Fibroblast of skin of abdomen (primary cell): ENCODE results near the gene BRWD1. TPM values are rescaled to one million over a fixed set of nuclear protein-coding genes. Genes with fewer than 3 reads are reported as not detected.

Source experiments
- DNase-seq: peaks from one replicate; pipeline ENCODE4 v3.0.0-alpha.2; 2013
- polyA plus RNA-seq, 2 experiments: library from polyadenylated mRNA; unstranded; fragments of 120-200 nt; gene quantifications; one replicate each; pipeline ENCODE4 v1.2.1, GENCODE V29; 2013; ENCODE audit not compliant: insufficient read length in 2 of 2

The BRWD1 gene
- 14.9 TPM for polyA plus RNA-seq (2013, experiment 1 of 2; ENCODE audit: insufficient read length)
- 14.3 TPM for polyA plus RNA-seq (2013, experiment 2 of 2; ENCODE audit: insufficient read length)

DNA sequence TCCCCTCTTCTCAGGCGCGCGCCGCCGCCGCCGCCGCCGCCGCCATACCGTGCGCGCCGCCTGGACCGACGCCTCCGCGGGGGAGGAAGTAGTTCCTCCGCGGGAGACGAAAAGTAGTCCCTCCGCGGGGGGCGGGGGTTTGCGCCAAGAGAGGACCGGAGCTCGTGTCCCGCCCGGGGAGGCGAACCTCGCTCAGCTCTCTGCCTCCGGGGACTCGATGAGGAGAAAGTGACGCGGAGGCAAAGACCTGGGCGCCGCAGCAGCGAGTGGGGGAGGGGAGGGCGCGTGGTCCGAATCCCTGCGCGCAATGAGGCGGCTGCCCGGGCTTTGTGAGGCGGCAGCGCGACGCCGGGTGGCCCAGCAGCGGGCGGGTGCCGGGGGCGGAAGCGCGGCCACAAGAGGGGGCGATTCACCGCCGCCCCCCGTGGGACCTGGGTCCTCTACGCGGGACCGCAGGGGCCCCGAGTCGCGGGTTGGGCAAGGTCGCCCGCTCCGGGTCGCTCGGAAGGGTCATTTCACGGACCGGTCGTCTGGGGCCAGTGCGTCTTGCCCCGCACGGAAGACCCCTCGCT lies at the start of gene BRWD1:
BRWD1 (minus strand) TSS at position 62 of the 572 bp plus-strand sequence. CDS start 141 bp downstream, outside the sequence.
- DNase-seq, result peak; percentile 90

DNA sequence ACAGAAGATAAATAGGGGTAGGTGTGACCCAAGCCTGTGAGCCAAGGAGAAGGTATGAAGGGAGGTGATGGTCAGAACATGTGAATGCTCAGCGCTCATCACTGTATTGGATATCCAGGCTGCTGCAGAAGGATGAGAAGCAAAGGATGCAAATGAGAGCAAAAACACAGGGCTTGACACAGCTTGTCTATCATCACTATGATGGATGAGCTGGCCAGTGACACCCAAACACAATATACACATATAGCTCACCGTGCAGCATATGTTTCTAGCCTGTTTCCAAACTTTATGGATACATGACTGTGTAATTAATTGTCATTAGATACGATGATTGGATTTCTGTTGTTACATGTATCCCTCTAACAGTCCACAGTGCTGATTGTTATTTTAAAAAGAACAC lies 49.3 kb upstream of the BRWD1 start:
- DNase-seq, result no peak

DNA sequence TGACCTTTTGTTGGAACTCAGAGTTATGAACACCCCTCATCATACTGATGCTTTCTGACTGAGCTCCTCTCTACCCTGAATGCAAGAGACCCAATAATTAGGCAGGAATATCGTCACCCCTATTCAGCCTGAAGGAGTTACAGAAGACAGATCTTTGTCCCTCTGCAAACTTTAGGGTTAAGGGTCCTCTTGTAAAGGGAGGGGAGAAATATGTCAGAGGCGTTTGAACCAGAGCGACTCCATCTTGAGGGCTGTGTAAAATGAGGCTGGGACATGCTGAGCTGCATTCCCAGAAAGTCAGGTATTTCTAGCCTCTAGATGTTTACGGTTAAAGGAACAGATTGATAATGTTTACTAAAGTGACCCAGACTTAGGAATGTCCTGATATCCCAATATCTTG lies 46.0 kb upstream of the BRWD1 start:
- no peak for DNase-seq

DNA sequence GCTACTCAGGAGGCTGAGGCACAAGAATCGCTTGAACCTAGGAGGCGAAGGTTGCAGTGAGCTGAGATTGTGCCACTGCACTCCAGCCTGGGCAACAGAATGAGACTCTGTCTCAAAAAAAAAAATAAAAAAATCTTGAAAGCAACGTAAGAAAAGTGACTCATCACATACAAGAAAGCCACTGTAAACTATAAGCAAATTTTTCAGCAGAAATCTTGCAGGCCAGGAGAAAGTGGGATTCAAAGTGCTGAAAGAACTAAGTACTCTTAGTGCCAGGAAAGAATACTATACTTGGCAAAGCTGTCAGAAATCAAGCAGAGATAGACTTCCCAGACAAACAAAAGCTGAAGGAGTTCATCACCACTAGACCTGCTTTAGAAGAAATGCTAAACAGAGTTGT lies 39.9 kb upstream of the BRWD1 start:
- no peak for DNase-seq

DNA sequence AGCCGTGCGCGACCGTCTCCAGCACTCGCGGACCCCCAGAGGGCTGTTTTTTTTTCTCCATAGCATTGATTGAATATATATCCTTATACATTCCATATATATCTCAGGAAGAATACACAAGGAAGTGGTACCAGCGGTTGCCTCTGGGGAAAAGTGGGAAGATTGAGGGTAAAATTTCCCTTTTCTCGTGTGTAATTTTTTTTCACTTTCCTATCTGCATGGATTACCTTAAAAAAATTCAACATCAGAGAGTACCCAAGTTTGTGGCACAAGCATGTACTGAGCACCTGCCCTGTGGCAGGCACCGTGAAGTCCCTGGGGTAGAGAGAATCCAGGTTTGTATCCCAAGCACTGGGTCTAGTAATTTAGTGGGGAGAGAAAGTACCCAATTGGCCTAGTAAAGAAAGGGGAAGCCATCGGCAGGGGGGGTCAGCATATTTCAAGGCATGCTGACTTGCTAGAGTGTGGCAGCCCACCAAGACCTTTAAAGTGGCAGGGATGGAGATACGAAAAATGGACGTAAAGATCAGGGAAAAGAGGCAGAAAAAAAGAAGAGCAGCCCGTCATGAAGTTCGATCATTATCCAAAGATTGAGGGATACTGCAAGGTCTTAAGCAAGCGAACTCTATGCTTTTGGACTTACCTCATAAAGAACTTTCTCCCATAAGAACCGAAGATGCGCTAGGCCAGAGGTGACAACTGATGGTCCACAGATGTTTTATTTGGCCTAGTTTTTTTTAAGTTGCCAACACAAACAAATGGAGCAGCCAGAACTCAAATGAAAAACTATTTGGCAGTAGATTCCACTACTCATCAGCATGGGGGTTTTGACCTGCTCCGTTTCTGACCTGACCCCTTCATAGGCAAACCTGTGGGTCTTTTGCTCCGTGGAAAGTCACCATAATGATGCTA lies 36.9 kb upstream of the BRWD1 start:
- DNase-seq, result no peak

DNA sequence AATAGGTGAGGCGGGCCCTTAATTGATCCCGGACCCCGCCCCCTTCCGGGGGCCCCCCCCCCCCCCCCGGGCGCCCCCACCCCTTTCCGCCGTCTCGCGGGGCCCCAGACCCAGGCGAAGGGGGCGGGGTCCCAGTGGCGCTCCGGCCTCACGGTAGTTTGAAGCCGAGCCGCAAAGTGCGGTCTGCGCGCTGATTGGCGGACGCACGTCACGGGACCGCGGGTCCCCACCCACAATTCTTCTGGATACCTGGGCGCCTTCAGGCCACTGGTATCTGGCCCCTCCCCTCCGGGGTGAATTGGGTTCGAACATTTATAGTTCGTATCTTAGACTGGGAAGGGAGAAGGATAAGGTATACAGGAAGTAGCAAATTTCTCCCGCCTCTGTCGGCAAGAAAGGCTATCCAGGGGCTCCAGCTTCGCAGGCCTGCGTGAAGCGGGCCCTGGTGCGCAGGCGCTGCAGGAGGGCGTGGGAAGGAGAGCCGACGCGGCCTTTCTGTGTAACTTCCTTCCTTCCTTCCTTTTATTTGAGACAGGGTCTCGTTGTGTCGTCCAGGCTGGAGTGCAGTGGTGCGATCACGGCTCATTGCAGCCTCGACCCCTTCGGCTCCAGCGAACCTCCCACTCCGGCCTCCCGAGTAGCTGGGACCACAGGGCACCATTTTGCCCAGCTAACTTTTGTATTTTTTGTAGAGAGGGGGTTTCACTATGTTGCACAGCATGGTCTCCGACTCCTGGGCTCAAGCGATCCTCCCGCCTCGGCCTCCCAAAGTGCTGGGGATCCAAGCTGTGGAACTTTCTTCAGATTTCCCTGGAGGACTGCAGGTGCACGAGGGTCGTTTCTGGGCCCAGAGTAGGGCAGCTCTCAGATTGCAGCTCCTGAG lies 36.0 kb upstream of the BRWD1 start:
- DNase-seq, result peak; percentile 96

DNA sequence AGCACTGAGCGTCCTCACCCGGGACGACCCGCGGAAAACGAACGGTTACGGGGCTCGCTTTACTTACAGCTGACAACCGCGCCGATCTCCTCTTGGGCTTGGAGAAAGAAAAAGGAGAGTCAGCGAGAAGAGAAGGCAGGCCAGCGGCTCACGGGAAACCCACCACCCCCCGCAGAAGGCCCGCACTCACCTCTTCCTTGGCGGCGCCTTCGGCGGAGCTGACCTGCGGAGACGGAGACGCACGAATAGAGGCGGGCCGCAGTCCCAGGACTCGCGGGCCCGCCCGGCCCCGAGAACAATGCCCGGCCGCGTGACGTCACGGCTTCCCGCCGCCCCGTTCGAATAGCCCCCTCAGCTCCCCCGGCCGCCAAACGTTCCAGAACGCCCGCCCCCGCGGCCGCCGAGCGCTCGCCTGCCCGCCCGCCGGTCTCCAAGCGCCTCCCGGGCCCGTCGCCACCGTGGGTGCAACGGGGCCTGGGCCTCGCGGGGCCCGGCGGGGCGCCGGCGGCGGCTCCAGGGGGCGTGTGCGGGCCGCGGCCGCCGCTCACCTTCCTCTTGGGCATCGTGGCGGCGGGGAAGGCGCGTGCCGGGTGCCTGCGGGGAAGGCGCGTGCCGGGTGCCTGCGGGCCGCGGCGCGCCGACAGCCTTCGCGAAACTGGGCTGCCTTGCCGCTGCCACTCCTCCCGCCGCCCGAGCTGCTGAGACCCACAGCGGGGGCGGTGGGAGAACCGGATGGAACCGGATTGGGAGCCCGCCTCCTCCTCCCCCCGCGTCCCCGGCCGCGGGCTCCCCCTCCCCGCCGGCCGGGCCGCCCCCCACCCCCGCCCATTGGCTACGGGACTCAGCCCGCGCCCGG lies 35.2 kb upstream of the BRWD1 start, which contains the start of gene HMGN1:
HMGN1 (minus strand) TSS at position 734 of the 856 bp plus-strand sequence; CDS start at position 563, 171 bp downstream.
- peak; percentile 94 for DNase-seq

DNA sequence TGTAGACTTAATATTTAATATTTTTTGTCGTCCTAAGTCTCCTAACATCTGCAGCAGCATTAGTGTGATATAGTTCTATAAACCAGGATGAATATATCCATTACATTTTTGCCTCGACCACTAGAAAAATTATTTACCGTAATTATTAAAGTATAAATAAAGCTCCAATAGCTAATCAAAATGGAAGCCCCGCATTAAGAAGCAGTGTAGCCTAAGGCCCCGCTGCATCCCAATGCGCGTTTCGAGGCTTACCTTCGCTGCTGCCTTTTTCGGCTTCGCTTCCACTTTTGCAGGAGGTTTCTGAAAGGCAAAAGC lies 34.6 kb upstream of the BRWD1 start:
- DNase-seq, result no peak

DNA sequence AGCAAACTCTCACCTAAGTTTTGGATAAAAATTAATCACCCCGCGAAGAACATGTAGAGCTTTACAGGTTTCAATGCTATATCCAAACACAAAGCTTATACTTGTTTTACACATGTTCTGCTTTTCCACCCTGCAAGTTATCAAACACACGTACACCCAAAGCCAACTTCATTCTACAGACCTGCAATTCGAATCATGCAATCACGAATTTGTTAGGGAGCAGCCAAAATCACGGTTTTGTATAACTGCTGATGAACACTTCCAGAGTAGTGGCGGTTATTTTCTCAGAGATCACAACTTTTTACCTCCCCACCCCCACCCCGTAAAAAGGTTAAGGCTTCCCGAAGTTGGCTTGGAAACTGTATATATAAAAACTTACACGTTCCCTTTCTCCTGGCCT lies 34.1 kb upstream of the BRWD1 start:
- no peak for DNase-seq

DNA sequence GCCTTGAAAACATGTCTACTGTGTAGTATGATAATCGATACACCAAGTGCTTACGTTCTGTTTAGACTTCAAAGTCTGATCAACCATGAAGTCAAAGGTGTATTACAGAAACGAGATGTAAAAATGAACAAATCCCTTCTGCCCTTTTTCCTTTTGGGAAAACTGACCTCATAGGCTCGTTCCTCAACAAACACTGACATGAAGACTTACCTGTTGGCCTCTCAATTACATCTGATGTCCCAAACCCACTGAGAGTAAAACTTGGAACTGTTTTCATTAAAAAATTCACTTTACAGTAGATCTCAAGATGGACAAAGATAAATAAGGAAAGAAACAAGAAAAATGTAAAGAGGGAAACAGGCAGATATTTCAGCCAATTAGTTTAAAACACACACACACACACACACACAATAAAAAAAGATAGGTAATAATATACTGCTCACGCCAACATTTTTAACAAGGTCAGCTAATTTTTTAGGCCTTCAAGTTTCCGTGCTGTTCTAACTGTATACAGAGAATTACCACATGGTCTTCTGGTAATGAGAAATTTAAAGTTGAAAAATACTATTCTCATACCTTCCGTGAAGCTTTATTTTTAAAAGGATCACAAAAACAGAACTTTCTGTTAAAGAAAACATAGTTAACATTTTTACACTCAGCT lies 33.4 kb upstream of the BRWD1 start:
- DNase-seq, result no peak

DNA sequence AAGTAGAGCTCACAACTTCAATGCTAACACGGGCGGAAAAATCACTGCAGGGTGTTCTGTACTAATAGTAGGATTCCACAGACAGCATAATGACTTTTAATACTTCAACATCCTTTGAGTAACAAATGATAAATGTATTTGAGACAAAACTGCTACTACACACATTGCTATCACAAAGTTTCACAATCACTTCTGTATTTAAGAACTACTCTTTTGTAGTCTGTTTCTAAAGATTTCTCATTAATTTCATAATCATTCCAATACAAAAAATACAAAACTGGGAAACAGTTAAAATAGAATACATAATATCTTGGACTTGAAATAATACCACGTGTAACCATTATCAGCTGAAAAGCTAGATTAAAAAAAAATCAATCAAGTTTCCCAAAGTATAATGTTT lies 32.8 kb upstream of the BRWD1 start:
- no peak for DNase-seq

DNA sequence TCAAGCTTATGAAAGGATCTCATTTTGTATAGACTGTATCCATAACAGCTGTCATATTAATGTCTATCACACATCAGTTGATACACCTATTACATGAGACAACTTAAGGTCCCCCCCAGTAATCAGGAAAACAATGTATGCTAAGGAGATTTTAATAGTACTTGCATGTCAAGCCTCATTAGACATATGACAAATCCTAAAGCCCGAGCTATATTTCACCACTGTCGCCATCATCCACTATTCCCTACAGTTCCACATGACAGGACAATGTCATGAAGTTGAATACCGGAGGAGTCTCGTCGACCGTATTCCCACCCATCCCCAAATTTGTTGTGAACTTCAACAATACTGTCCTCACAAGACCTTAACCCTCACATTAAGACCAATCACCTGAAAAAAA lies 32.0 kb upstream of the BRWD1 start:
- DNase-seq, result no peak

DNA sequence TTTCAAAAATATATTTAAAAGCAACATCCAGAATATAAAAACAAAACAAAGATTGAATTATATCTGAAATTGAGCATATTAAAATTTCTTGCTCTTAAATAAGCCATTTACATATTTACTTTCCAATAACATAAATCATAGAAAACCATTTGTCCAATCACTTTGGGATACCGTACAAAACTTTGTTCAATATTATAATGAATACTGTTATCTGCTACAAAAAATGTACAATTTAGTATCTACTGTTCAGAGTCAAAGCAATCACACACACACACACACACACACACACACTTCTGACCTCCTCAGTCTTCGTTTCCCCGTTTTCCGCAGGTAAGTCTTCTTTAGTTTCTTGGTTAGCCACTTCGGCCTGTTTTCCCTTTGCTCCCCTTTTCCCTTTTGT lies 31.4 kb upstream of the BRWD1 start:
- no peak for DNase-seq

DNA sequence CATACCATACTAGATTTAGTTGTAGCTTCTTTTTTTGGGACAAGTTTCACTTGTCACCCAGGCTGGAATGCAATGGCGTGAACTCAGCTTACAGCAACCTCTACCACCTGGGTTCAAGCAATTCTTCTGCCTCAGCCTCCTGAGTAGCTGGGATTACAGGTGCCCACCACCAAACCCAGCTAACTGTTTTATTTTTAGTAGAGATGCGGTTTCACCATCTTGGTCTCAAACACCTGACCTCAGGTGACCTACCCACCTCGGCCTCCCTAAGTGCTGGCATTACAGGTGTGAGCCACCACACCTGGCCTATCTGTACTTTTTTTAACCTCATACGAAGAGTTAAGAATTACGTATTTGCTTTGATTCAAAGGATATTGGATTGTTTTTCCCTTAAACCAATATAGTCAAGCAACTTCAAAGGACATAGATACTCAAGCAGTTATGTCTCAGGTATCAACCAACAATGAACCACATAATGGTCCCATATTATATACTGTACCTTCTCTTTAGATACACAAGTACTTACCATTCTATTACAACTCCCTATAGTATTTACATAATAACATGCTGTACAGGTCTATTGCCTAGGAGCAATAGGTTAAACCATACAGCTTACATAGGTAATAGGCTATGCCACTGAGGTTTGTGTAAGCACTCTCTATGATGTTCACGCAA lies 28.0 kb upstream of the BRWD1 start:
- DNase-seq, result no peak

DNA sequence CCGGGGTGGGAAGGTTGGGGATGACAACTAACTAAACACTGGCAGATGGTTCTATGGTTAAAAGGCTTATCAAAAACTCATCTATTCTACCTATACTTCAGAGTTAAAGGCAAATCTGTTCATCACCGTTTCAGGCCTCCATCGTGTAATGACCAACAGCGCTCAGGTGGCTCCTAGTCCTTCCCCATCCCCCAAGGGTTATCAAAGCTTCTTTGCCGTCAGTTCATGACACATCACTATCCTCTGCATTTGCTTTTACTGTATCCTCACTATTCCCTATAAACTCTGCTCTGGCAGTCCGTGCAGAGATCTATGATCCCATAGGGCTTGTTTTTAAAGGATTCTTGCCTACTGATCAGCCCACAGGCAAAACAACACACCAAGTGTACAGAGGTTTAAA lies 27.3 kb upstream of the BRWD1 start:
- DNase-seq, result no peak

DNA sequence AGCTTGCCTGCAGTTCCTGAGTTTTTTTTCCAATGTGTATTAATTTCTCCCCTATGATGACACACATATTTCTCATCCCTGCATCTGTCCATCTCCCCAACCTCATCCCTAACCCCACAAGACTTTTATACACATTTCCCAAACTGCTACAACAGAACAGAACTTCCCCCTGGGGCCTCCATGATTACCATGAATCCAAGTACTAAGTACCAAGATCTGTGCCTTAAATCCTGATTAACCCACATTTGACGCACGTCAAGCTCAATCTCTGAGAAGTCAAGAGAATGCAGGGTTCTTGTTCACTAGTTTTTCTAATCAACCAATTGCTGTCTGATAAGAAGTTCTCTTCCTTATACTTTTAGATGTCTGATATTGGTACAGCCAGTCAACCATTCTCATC lies 25.8 kb upstream of the BRWD1 start:
- DNase-seq, result no peak

DNA sequence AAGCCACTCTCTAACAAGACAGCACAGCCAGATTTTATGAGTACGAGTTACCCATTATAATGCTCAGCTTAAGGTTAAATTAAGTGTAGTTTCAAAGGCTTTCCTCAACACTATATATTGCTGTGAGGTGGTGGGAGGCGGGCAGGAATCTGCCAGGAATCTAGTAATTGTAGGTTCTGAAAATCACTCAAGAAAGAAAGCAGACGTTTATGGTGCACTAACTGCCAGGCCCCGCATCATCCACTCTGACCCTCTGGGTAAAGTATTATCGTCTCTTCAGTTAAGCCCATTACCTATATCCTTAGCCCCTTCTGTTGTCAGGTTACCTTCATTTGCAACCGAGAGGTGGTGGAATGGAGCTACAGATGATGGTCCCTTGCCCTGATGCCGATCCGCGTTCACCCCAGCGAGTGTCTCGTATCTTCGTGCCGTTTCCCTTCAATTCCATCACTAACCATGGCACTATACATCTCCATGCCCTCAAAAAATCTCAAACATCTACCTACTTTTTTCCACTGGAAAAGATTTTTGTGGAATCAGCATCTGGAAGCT lies 23.1 kb upstream of the BRWD1 start:
- no peak for DNase-seq

DNA sequence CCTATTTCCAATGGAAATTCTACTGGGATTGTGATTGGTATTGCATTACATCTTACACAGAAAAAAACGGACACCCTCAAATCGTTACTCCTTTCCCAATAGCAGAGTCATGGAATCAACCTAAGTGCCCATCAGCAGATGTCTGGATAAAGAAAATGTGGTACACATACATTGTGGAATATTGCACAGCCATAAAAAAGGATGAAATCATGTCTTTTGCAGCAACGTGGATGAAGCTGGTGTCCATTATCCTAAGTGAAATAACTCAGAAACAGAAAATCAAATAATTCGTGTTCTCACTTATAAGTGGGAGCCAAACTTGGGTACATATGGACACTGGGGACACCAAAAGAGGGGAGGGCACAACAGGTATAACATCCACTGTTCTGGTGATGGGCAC lies 21.2 kb upstream of the BRWD1 start:
- no peak for DNase-seq

DNA sequence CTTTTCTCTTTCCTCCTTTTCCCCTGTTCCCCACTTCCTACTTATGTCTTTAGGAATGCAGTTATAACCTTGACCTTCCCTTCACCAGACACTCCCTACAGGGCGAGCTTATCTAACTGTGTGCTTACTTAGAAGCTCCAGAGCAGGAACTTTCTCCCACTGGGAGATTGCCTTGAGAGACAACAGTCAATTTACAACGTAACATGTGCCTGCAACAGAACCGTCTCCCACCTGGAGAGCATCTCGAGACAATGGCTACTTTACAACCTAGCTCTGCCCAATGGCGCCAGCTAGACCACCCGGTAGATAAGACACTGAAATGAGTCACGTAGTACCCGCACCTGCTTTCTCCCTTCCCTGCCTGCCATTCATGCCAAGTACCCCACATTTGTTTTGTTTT lies 18.7 kb upstream of the BRWD1 start:
- no peak for DNase-seq

DNA sequence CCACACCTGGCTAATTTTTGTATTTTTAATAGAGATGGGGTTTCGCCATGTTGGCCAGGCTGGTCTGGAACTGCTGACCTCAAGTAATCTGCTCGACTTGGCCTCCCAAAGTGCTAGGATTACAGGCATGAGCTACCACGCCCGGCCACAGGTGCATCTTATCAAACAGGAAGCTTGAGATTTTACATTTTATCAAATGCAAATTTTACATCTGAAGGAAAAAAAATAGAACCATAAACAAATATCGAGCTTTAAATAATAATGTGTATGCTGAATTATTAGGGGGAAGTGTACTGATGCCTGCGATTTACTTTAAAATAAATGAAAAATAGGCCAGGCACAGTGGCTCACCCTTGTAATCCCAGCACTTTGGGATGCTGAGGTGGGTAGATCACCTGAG lies 16.6 kb upstream of the BRWD1 start:
- no peak for DNase-seq

DNA sequence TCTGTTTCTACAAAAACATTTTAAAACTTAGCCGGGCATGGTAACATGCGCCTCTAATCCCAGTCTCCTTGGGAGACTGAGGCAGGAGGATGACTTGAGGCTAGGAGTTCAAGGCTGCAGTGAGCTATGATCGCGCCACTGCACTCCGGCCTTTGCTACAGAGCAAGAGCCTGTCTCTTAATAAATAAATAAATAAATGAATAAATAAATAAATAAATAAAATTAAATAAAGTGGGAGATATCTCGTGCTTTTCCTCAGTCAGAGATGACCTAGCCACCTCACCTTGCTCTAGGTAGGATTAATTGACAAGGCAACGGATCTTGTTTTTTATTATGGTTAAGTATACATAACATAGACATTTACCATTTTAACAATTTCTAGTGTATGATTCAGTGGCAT lies 14.3 kb upstream of the BRWD1 start:
- no peak for DNase-seq
